Peyer's patch (tissue), 4 donors: ENCODE data around the gene VMP1. TPM values are rescaled to one million over a fixed set of nuclear protein-coding genes. Genes with fewer than 3 reads are reported as not detected.

ENCODE experiments used
- DNase-seq, 3 donors: peaks; one replicate each; pipeline ENCODE4 v3.0.0-alpha.2; 2017 to 2019
- H3K27ac ChIP-seq, 4 donors: fragments of 200-600 bp; sonication (generic); one replicate each; pipeline ENCODE4 v1.5.1; 2016 to 2019
- H3K27me3 ChIP-seq, 2 donors: fragments of 200-600 bp; sonication (generic); one replicate each; pipeline ENCODE4 v1.5.1; 2019
- H3K36me3 ChIP-seq, 3 donors: fragments of 200-600 bp; sonication (generic); one replicate each; pipeline ENCODE4 v1.5.1; 2016 to 2019
- H3K4me1 ChIP-seq, 4 donors: fragments of 200-600 bp; sonication (generic); one replicate each; pipeline ENCODE4 v1.5.1; 2016 to 2019
- H3K4me3 ChIP-seq, 4 donors: fragments of 200-600 bp; sonication (generic); 1 replicate in 3 of 4; 2 replicates in 1 of 4; pipeline ENCODE4 v1.5.1; 2016 to 2019; ENCODE audit warnings: mild to moderate bottlenecking in 1 of 4
- H3K9me3 ChIP-seq, 4 donors: fragments of 200-600 bp; sonication (generic); one replicate each; pipeline ENCODE4 v1.5.1; 2016 to 2019; ENCODE audit warnings: mild to moderate bottlenecking in 1 of 4
- CTCF ChIP-seq, 6 experiments: fragments of 450-650 bp in 4 of 6; fragments of 200-600 bp in 2 of 6; sonication (generic) in 1 of 6; IDR thresholded peaks; one replicate each; pipeline ENCODE4 v1.5.1; 2017 to 2019; ENCODE audit warnings: antibody characterized with exemption in 6 of 6, mild to moderate bottlenecking in 3 of 6, moderate library complexity in 1 of 6
- POLR2A ChIP-seq, 2 donors: fragments of 450-650 bp; IDR thresholded peaks; one replicate each; pipeline ENCODE4 v1.5.1; 2017; ENCODE audit warnings: antibody characterized with exemption in 2 of 2, mild to moderate bottlenecking in 2 of 2, moderate library complexity in 2 of 2
- total RNA-seq, 4 donors: library from RNA; depleted of rRNA; stranded (reverse); fragments of >200 nt; gene quantifications; one replicate each; pipeline ENCODE4 v1.1.0, GENCODE V29; 2016

VMP1 gene
- total RNA-seq = 100 to 1,000 TPM; 228 to 366 (median 332) TPM

- H3K27me3 ChIP-seq = no peaks in the 10 kb centered on the region
- TF ChIP-seq CTCF (IDR thresholded peaks at IDR 0.05) = no peak
- TF ChIP-seq POLR2A (IDR thresholded peaks at IDR 0.05) = peak; percentile 92 to 94
- no peaks in the 10 kb centered on the region for H3K9me3 ChIP-seq
- H3K27ac ChIP-seq = peak within 1 kb of the TSS; percentile 81 to 98 (median 94)
- H3K36me3 ChIP-seq = no peaks in the 10 kb centered on the region
- peak; percentile 91 to 98 (median 98) for DNase-seq
- H3K4me1 ChIP-seq = peaks cover 0 to 41% (median 12%) of the 10 kb centered on the region in 4 donors
- H3K4me3 ChIP-seq = peak within 1 kb of the TSS; percentile 67 to 87 (median 82)
Measured at GRCh38 chr17:59707149-59707970, at the start of gene VMP1, which contains the start of gene PTRH2. VMP1 (plus strand) TSS chr17:59707654; CDS start chr17:59731447, 23,793 bp downstream. PTRH2 (minus strand) TSS chr17:59707430; CDS start chr17:59697978, 9,452 bp downstream.

- Histone ChIP-seq H3K27ac (no peak overlapping the region), H3K9me3 (no peaks in the 10 kb centered on the region), H3K36me3 (peaks cover 0 to 76% (median 0%) of the 10 kb centered on the region in 3 donors), H3K27me3 (no peaks in the 10 kb centered on the region), H3K4me3 (no peak overlapping the region), H3K4me1 (peaks cover 0 to 42% (median 5%) of the 10 kb centered on the region in 4 donors)
- no peak for DNase-seq
- TF ChIP-seq CTCF (IDR thresholded peaks at IDR 0.05) = no peak
- TF ChIP-seq POLR2A (IDR thresholded peaks at IDR 0.05) = no peak
Measured at GRCh38 chr17:59666235-59666634, 41.2 kb upstream of the VMP1 start.

GRCh38 chr17:59668816-59669215, 38.6 kb upstream of the VMP1 start:
- no peak overlapping the region for H3K4me3 ChIP-seq
- no peaks in the 10 kb centered on the region for H3K9me3 ChIP-seq
- H3K4me1 ChIP-seq = peaks cover 0 to 49% (median 5%) of the 10 kb centered on the region in 4 donors
- no peaks in the 10 kb centered on the region for H3K27me3 ChIP-seq
- H3K27ac ChIP-seq = peak overlapping the region in 2 of 4 donors; percentile 6 to 11
- H3K36me3 ChIP-seq = peaks cover 0 to 67% (median 0%) of the 10 kb centered on the region in 3 donors
- no peak for TF ChIP-seq CTCF (IDR thresholded peaks at IDR 0.05)
- TF ChIP-seq POLR2A (IDR thresholded peaks at IDR 0.05) = no peak
- no peak for DNase-seq

- Histone ChIP-seq H3K9me3 (no peaks in the 10 kb centered on the region), H3K36me3 (peaks cover 0 to 67% (median 0%) of the 10 kb centered on the region in 3 donors), H3K4me3 (no peak overlapping the region), H3K4me1 (peaks cover 0 to 49% (median 5%) of the 10 kb centered on the region in 4 donors), H3K27ac (peak overlapping the region in 2 of 4 donors; percentile 6 to 19), H3K27me3 (no peaks in the 10 kb centered on the region)
- no peak for DNase-seq
- TF ChIP-seq CTCF (IDR thresholded peaks at IDR 0.05) = no peak
- TF ChIP-seq POLR2A (IDR thresholded peaks at IDR 0.05) = no peak
Measured at GRCh38 chr17:59669411-59669810, 38.0 kb upstream of the VMP1 start.

GRCh38 chr17:59669944-59670343, 37.5 kb upstream of the VMP1 start:
- H3K9me3 ChIP-seq = no peaks in the 10 kb centered on the region
- no peak for DNase-seq
- H3K27me3 ChIP-seq = no peaks in the 10 kb centered on the region
- peak overlapping the region in 2 of 4 donors; percentile 6 to 19 for H3K27ac ChIP-seq
- H3K4me1 ChIP-seq = peaks cover 0 to 49% (median 5%) of the 10 kb centered on the region in 4 donors
- no peak overlapping the region for H3K4me3 ChIP-seq
- peaks cover 0 to 67% (median 0%) of the 10 kb centered on the region in 3 donors for H3K36me3 ChIP-seq
- no peak for TF ChIP-seq CTCF (IDR thresholded peaks at IDR 0.05)
- TF ChIP-seq POLR2A (IDR thresholded peaks at IDR 0.05) = no peak
